Endodermal cell (in vitro differentiated cells): ENCODE measurements around the gene S100G. TPM values are rescaled to one million over a fixed set of nuclear protein-coding genes. Genes with fewer than 3 reads are reported as not detected.

Experiments used
- DNase-seq: peaks from one replicate; pipeline ENCODE4 v3.0.0-alpha.2; 2017
- H3K27ac ChIP-seq: 2 replicates; pipeline ENCODE4 v1.5.1; 2013; ENCODE audit warnings: mild to moderate bottlenecking, low read depth, low read length, moderate library complexity
- H3K27me3 ChIP-seq: 2 replicates; pipeline ENCODE4 v1.6.1; 2013; ENCODE audit warnings: mild to moderate bottlenecking, low read length, moderate library complexity; ENCODE audit not compliant: insufficient read depth, control insufficient read depth, poor library complexity, severe bottlenecking
- H3K36me3 ChIP-seq: 2 replicates; pipeline ENCODE4 v1.7.0; 2013; ENCODE audit warnings: mild to moderate bottlenecking, low read length, moderate library complexity; ENCODE audit not compliant: control insufficient read depth, insufficient read depth
- H3K4me1 ChIP-seq: one replicate; pipeline ENCODE4 v1.7.0; 2013; ENCODE audit warnings: low read length; ENCODE audit not compliant: control insufficient read depth, insufficient read depth
- H3K4me3 ChIP-seq: 2 replicates; pipeline ENCODE4 v1.5.1; 2013; ENCODE audit warnings: mild to moderate bottlenecking, low read length, moderate library complexity
- H3K9ac ChIP-seq: 2 replicates; pipeline ENCODE4 v1.6.1; 2013; ENCODE audit warnings: mild to moderate bottlenecking, low read length, moderate library complexity; ENCODE audit not compliant: poor library complexity, severe bottlenecking; ENCODE audit errors: extremely low read depth
- H3K9me3 ChIP-seq: 2 replicates; pipeline ENCODE4 v1.6.1; 2013; ENCODE audit warnings: mild to moderate bottlenecking, low read length, moderate library complexity; ENCODE audit not compliant: control insufficient read depth
- H3K27ac Mint-ChIP-seq: 2 replicates; pipeline ENCODE4 v1.8.0; 2020; ENCODE audit warnings: mixed read lengths
- H3K27me3 Mint-ChIP-seq: 2 replicates; pipeline ENCODE4 v1.8.0; 2021; ENCODE audit warnings: mild to moderate bottlenecking, mixed read lengths; ENCODE audit not compliant: insufficient read depth
- H3K36me3 Mint-ChIP-seq: 2 replicates; pipeline ENCODE4 v1.8.0; 2020; ENCODE audit warnings: low read depth, mixed read lengths
- H3K4me1 Mint-ChIP-seq: 2 replicates; pipeline ENCODE4 v1.8.0; 2020; ENCODE audit warnings: mixed read lengths
- H3K4me3 Mint-ChIP-seq: 2 replicates; pipeline ENCODE4 v1.8.0; 2020; ENCODE audit warnings: mild to moderate bottlenecking, moderate library complexity, mixed read lengths
- H3K9me3 Mint-ChIP-seq: 2 replicates; pipeline ENCODE4 v1.8.0; 2020; ENCODE audit warnings: mild to moderate bottlenecking, mixed read lengths
- CTCF ChIP-seq: fragments of 200-600 bp; sonication (generic); conservative IDR thresholded peaks from 2 replicates; pipeline ENCODE4 v1.5.0; 2021; ENCODE audit warnings: antibody characterized with exemption, mild to moderate bottlenecking
- WGBS, 2 experiments: methylation state at CpG; one replicate each; pipeline versions ENCODE4 v1.1.5 to v1.1.7; 2013; ENCODE audit warnings: missing lambda C conversion rate in 2 of 2, mixed read lengths in 1 of 2; ENCODE audit not compliant: insufficient coverage in 1 of 2, insufficient read length in 1 of 2; 5-methylcytosine and 5-hydroxymethylcytosine counted together
- microRNA-seq: library from miRNA; unstranded; fragments of <30 nt; microRNA quantifications from one replicate; pipeline ENCODE4 v1.2.0, GENCODE V29; 2020; ENCODE audit warnings: borderline microRNAs expressed
- total RNA-seq, 2 donors: library from RNA; stranded (reverse); fragmentation: NEBNext Ultra II Directional in 1 of 2; extraction: Animal tissue kit (Norgen Biotek cat#: 25700) in 1 of 2; gene quantifications; 2 replicates in 1 of 2; 3 replicates in 1 of 2; pipeline ENCODE4 v1.2.1, GENCODE V29; 2021

The S100G gene
- total RNA-seq, 2 donors from 2014 or later = not detected

- Mint-ChIP-seq H3K27ac (no peak overlapping the region), H3K4me1 (no peaks in the 10 kb centered on the region)
- no peak overlapping the region for H3K9ac ChIP-seq
These were observed 53.0 kb downstream of the S100G start for GRCh38 chrX:16702700-16703599.

More at GRCh38 chrX:16702700-16703599, 53.0 kb downstream of the S100G start:
- Mint-ChIP-seq H3K27me3 (no peaks in the 10 kb centered on the region), H3K36me3 (peaks cover 63% of the 10 kb centered on the region), H3K4me3 (no peak overlapping the region), H3K9me3 (no peaks in the 10 kb centered on the region)
- peaks cover 27% of the 10 kb centered on the region for H3K36me3 ChIP-seq
- no peak for TF ChIP-seq CTCF
- no peak for DNase-seq
- no peak overlapping the region for H3K27ac ChIP-seq
- no peaks in the 10 kb centered on the region for H3K9me3 ChIP-seq
- no peaks in the 10 kb centered on the region for H3K27me3 ChIP-seq
- 96 to 100% methylated on average over 4 to 15 of the region's 15 CpGs for WGBS, 2 experiments
- no peak overlapping the region for H3K4me3 ChIP-seq
- no peaks in the 10 kb centered on the region for H3K4me1 ChIP-seq

Small RNA genes within 50 kb of the gene (microRNA-seq; reads per million reads assigned to microRNA genes)
- gene MIR548AM = not detected

Other genes with a start within 250 kb of the S100G start
- gene CTPS2, start 62.5 kb downstream of the S100G start, total RNA-seq = 10 to 100 TPM; 33.5 to 71.1 TPM
- gene SYAP1, start 69.5 kb downstream of the S100G start, total RNA-seq = 10 to 100 TPM; 22.4 to 40.6 TPM
- 10 to 100 TPM; 13.8 to 31.0 TPM for gene TXLNG, start 136.3 kb downstream of the S100G start, total RNA-seq
- 100 to 1,000 TPM; 135 to 239 TPM for gene RBBP7, start 220.2 kb downstream of the S100G start, total RNA-seq